Spleen (tissue), 11 donors: ENCODE data around the gene PRICKLE1. TPM values are rescaled to one million over a fixed set of nuclear protein-coding genes. Genes with fewer than 3 reads are reported as not detected.

ENCODE experiments used
- DNase-seq: peaks from one replicate; pipeline ENCODE4 v3.0.0-alpha.2; 2020
- H3K27ac ChIP-seq, 8 donors: fragments of 200-600 bp; sonication (generic) in 7 of 8; 1 replicate in 4 of 8; 2 replicates in 4 of 8; pipeline versions ENCODE4 v1.5.0 to v1.8.0; 2016 to 2021; ENCODE audit warnings: inconsistent platforms in 4 of 8, mild to moderate bottlenecking in 4 of 8, moderate library complexity in 1 of 8
- H3K27me3 ChIP-seq, 7 donors: fragments of 200-600 bp; sonication (generic) in 6 of 7; replicated peaks in 1 of 7; 1 replicate in 4 of 7; 2 replicates in 3 of 7; pipeline versions ENCODE4 v1.5.0 to v1.8.0; 2016 to 2021; ENCODE audit warnings: inconsistent platforms in 3 of 7, mild to moderate bottlenecking in 1 of 7
- H3K36me3 ChIP-seq, 6 donors: fragments of 200-600 bp; sonication (generic) in 5 of 6; 1 replicate in 4 of 6; 2 replicates in 2 of 6; pipeline versions ENCODE4 v1.5.0 to v1.8.0; 2016 to 2021; ENCODE audit warnings: inconsistent platforms in 2 of 6
- H3K4me1 ChIP-seq, 6 donors: fragments of 200-600 bp; sonication (generic) in 5 of 6; 1 replicate in 3 of 6; 2 replicates in 3 of 6; pipeline versions ENCODE4 v1.5.0 to v1.8.0; 2016 to 2021; ENCODE audit warnings: inconsistent platforms in 3 of 6
- H3K4me3 ChIP-seq, 8 donors: fragments of 200-600 bp; sonication (generic) in 7 of 8; 1 replicate in 4 of 8; 2 replicates in 4 of 8; pipeline versions ENCODE4 v1.5.0 to v1.8.0; 2016 to 2021; ENCODE audit warnings: inconsistent platforms in 4 of 8, mild to moderate bottlenecking in 4 of 8, moderate library complexity in 2 of 8
- H3K9me3 ChIP-seq, 8 donors: fragments of 200-600 bp; sonication (generic) in 7 of 8; 1 replicate in 4 of 8; 2 replicates in 4 of 8; pipeline versions ENCODE4 v1.5.0 to v1.8.0; 2016 to 2021; ENCODE audit warnings: inconsistent platforms in 4 of 8
- POLR2A ChIP-seq, 3 donors: fragments of 450-650 bp; IDR thresholded peaks; one replicate each; pipeline ENCODE4 v1.5.1; 2017; ENCODE audit warnings: antibody characterized with exemption in 3 of 3, mild to moderate bottlenecking in 1 of 3
- POLR2AphosphoS5 ChIP-seq, 3 donors: sonication (generic); formaldehyde crosslinking; IDR thresholded peaks; one replicate each; pipeline ENCODE4 v1.5.1; 2017; ENCODE audit warnings: antibody characterized with exemption in 3 of 3
- WGBS, 5 donors: extraction: QIAGEN DNeasy Blood & Tissue Kit in 3 of 5; methylation state at CpG; one replicate each; pipeline versions ENCODE4 v1.1.5 to v1.1.7; 2013 to 2018; 5-methylcytosine and 5-hydroxymethylcytosine counted together
- intact Hi-C: fragments of 100-400 bp; cut with DNase I; formaldehyde crosslinking; loops from one replicate; pipeline ENCODE4 v1.15.0; 2023; ENCODE audit warnings: low total_unique reads
- polyA plus RNA-seq, 3 donors: library from polyadenylated mRNA; stranded (reverse); fragments of 200-250 nt; gene quantifications; one replicate each; pipeline ENCODE4 v1.2.1, GENCODE V29; 2013
- total RNA-seq, 7 donors: library from RNA; depleted of rRNA in 3 of 7; stranded (reverse); fragments of >200 nt in 3 of 7; fragmentation: NEBNext Ultra II Directional in 4 of 7; extraction: Animal tissue kit (Norgen Biotek cat#: 25700) in 4 of 7; gene quantifications; one replicate each; pipeline versions ENCODE4 v1.1.0 to v1.2.1, GENCODE V29; 2016 to 2021
- TF ChIP-seq, protein P1 (sequence below), 11 experiments: fragments of 200-600 bp in 7 of 11; fragments of 450-650 bp in 4 of 11; sonication (generic) in 4 of 11; IDR thresholded peaks in 8 of 11; conservative IDR thresholded peaks in 3 of 11; 1 replicate in 7 of 11; 2 replicates in 4 of 11; pipeline versions ENCODE4 v1.4.0 to v1.8.0; 2016 to 2021; ENCODE audit warnings: antibody characterized with exemption in 11 of 11, inconsistent platforms in 4 of 11, mild to moderate bottlenecking in 1 of 11
- donor health status: healthy with polysubstance abuse.
- donor health status: DM: no; HTN: no; CAD: no; lungs with moderate emphysema.
- donor health status: DM: no; HTN: no; CAD: no.
- donor health status: Bipolar disorder and iron deficiency.
- donor health status: healthy.
- donor health status: DM: no; HTN: no; CAD: no.
- donor health status: DM: yes; HTN: yes; CAD: no.

Gene PRICKLE1
- total and polyA plus RNA-seq, 10 donors, result 5.1 to 73.0 (median 29.3) TPM

DNA sequence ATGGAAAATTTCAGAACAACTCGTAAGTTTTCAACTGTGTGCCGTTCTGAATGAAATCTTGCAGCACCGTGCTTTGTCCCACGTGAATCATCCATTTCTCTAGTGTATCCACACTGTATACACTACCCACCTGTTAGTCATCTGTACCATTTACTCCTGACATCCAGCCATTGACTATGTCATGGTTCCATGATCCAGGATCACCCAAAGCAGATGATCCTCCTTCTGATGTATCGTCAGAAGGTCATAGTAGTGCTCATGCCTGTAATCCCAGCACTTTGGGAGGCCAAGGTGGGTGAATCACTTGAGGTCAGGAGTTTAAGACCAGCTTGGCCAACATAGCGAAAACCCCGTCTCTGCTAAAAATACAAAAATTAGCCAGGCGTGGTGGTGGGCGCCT, 140.7 kb downstream of the PRICKLE1 start:
- H3K36me3 ChIP-seq, result peaks cover 0 to 48% (median 18%) of the 10 kb centered on the region in 6 donors
- WGBS, 5 donors, result 95 to 97% (median 96%) methylated on average over 9 of the region's 9 CpGs
- H3K9me3 ChIP-seq, result peaks cover 0 to 9% (median 6%) of the 10 kb centered on the region in 8 donors
- H3K4me1 ChIP-seq, result peaks cover 4 to 68% (median 22%) of the 10 kb centered on the region in 6 donors
- no peak overlapping the region for H3K27ac ChIP-seq
- no peak for DNase-seq
- intact Hi-C loops, result no loop called here
- TF ChIP-seq POLR2A (IDR thresholded peaks at IDR 0.05), result no peak
- TF ChIP-seq, protein P1, sequence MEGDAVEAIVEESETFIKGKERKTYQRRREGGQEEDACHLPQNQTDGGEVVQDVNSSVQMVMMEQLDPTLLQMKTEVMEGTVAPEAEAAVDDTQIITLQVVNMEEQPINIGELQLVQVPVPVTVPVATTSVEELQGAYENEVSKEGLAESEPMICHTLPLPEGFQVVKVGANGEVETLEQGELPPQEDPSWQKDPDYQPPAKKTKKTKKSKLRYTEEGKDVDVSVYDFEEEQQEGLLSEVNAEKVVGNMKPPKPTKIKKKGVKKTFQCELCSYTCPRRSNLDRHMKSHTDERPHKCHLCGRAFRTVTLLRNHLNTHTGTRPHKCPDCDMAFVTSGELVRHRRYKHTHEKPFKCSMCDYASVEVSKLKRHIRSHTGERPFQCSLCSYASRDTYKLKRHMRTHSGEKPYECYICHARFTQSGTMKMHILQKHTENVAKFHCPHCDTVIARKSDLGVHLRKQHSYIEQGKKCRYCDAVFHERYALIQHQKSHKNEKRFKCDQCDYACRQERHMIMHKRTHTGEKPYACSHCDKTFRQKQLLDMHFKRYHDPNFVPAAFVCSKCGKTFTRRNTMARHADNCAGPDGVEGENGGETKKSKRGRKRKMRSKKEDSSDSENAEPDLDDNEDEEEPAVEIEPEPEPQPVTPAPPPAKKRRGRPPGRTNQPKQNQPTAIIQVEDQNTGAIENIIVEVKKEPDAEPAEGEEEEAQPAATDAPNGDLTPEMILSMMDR (IDR thresholded peaks at IDR 0.05 in 8 of 11, conservative IDR thresholded peaks at IDR 0.05 in 3 of 11), result no peak
- TF ChIP-seq POLR2AphosphoS5 (IDR thresholded peaks at IDR 0.05), result no peak
- no peak overlapping the region for H3K4me3 ChIP-seq
- no peaks in the 10 kb centered on the region for H3K27me3 ChIP-seq

DNA sequence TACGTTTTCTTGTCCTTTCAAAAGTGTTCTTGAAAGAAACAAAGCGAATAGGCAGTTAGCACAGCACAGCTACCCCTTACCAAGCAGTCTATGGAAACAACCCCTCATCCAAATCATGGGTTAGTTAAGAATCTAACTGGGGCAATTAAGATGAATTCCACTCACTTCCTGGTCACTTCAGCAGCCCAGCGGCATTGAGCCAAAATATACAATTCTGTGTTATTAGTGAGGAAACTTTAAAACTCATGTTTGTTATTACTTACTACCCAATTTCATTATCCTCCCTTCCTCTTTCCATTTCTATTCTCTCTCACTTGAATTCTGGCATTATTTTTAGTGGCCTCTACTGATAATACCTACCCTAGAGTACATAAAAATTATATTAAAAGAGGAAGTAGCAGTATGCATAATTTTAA, 142.2 kb downstream of the PRICKLE1 start:
- intact Hi-C loops, result no loop called here
- no peak for DNase-seq
- Histone ChIP-seq H3K27me3 (no peaks in the 10 kb centered on the region), H3K27ac (peak overlapping the region in 5 of 8 donors; percentile 5 to 62 (median 32)), H3K9me3 (peaks cover 0 to 24% (median 14%) of the 10 kb centered on the region in 8 donors), H3K36me3 (peaks cover 0 to 62% (median 31%) of the 10 kb centered on the region in 6 donors), H3K4me1 (peaks cover 4 to 55% (median 22%) of the 10 kb centered on the region in 6 donors), H3K4me3 (no peak overlapping the region)
- no peak for TF ChIP-seq POLR2A (IDR thresholded peaks at IDR 0.05)
- 76 to 90% (median 79%) methylated on average over 3 of the region's 3 CpGs for WGBS, 5 donors

DNA sequence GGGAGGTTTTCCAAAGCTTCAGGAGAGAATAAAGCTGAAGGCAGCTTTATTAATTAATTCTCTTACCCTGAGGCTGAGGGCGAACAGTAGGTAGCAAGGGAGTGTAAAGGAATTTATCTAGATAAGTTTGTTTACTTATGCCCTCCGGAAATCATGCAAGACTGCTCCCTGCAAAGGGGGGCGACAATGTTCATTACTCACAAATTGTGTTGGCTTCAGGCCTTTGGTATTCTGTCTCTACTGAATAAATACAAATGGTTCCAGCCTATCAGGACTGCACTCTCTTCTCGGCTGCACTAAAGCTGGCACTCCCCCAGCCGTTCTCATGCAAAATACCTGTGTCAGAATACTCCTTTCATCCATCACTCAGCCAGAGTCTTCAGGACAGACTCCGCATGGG, 142.8 kb downstream of the PRICKLE1 start:
- Histone ChIP-seq H3K27ac (peak overlapping the region in 4 of 8 donors; percentile 5 to 62 (median 32)), H3K27me3 (no peaks in the 10 kb centered on the region), H3K4me1 (peaks cover 4 to 49% (median 20%) of the 10 kb centered on the region in 6 donors), H3K36me3 (peaks cover 0 to 68% (median 38%) of the 10 kb centered on the region in 6 donors), H3K9me3 (peaks cover 0 to 26% (median 14%) of the 10 kb centered on the region in 8 donors), H3K4me3 (no peak overlapping the region)
- intact Hi-C loops, result no loop called here
- 68 to 86% (median 71%) methylated on average over 6 of the region's 6 CpGs for WGBS, 5 donors
- no peak for DNase-seq
- TF ChIP-seq POLR2AphosphoS5 (IDR thresholded peaks at IDR 0.05) (no peak), POLR2A (IDR thresholded peaks at IDR 0.05) (no peak)
- TF ChIP-seq, protein P1 (IDR thresholded peaks at IDR 0.05 in 8 of 11, conservative IDR thresholded peaks at IDR 0.05 in 3 of 11), result no peak

DNA sequence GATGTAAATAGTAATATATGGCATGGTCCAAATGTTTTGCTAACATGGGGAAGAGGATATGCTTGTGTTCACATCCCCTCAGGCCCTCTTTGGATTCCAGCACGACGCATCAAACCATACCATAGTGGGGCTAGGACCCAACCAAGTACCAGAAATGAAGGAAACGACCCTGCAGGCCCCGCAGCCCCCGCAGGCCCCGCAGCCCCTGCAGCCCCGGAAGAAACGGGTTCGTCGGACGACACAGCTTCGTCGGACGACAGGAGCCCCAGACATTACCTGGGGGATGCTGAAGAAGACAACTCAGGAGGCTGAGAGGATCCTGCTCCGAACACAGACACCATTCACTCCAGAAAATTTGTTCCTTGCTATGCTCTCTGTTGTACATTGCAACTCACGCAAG, 143.7 kb downstream of the PRICKLE1 start:
- peaks cover 4 to 40% (median 19%) of the 10 kb centered on the region in 6 donors for H3K4me1 ChIP-seq

More for the DNA sequence above, 143.7 kb downstream of the PRICKLE1 start:
- TF ChIP-seq POLR2A (IDR thresholded peaks at IDR 0.05), result no peak
- TF ChIP-seq POLR2AphosphoS5 (IDR thresholded peaks at IDR 0.05), result no peak
- TF ChIP-seq, protein P1 (IDR thresholded peaks at IDR 0.05 in 8 of 11, conservative IDR thresholded peaks at IDR 0.05 in 3 of 11), result no peak
- H3K4me3 ChIP-seq, result no peak overlapping the region
- WGBS, 5 donors, result 95 to 98% (median 97%) methylated on average over 16 of the region's 16 CpGs
- intact Hi-C loops, result no loop called here
- H3K9me3 ChIP-seq, result peaks cover 0 to 26% (median 14%) of the 10 kb centered on the region in 8 donors
- no peak overlapping the region for H3K27ac ChIP-seq
- DNase-seq, result no peak
- H3K27me3 ChIP-seq, result no peaks in the 10 kb centered on the region
- peaks cover 0 to 77% (median 43%) of the 10 kb centered on the region in 6 donors for H3K36me3 ChIP-seq
